HepG2 (cell line): ENCODE results near the gene GRIA3. TPM values are rescaled to one million over a fixed set of nuclear protein-coding genes. Genes with fewer than 3 reads are reported as not detected.

Experiments
- ATAC-seq: fragments of 200-7000 bp; cut with Tn5 transposase; 3 replicates; pipeline ENCODE4 v1.9.1; 2020; ENCODE audit warnings: mild to moderate bottlenecking, moderate library complexity
- BruUV-seq: library from RNA; stranded (reverse); fragments of 400-500 nt; replicated peaks from 2 replicates; lab custom pipeline; 2021; lab: Mats Ljungman, UMichigan
- CTCF ChIA-PET: fragments of 300-600 bp; formaldehyde crosslinking; extraction: SDS; loops from one replicate; lab custom pipeline; 2021; ENCODE audit warnings: low total read pairs, inconsistent platforms, low intra/inter-chr PET ratio; lab: Yijun Ruan, JAX
- POLR2A ChIA-PET: fragments of 350-600 bp; sonication (Branson Sonifier 250); formaldehyde crosslinking; loops from one replicate; lab custom pipeline; 2020; ENCODE audit warnings: antibody characterized with exemption, inconsistent platforms; lab: Yijun Ruan, JAX
- DNase-seq: peaks from one replicate; pipeline ENCODE4 v3.0.0-alpha.2; 2015; ENCODE audit warnings: low spot score
- FAIRE-seq: peaks from 3 replicates; lab custom pipeline; 2011; peaks lifted over from hg19 to GRCh38; lab: Jason Lieb, UNC
- H2AFZ ChIP-seq: one replicate; pipeline ENCODE4 v1.6.1; 2011; ENCODE audit warnings: low read length, inconsistent platforms
- H3K27ac ChIP-seq: fragments of 300-600 bp; 3 replicates; pipeline ENCODE4 v1.8.0; 2011; ENCODE audit warnings: mixed run types, mild to moderate bottlenecking, mixed read lengths, low read length, inconsistent platforms; ENCODE audit not compliant: insufficient read depth; ENCODE audit errors: extremely low read length
- H3K27me3 ChIP-seq, 2 experiments: fragments of 200-600 bp in 1 of 2; 2 replicates in 1 of 2; 3 replicates in 1 of 2; pipeline versions ENCODE4 v1.6.0 to v1.8.0; 2011; ENCODE audit warnings: low read length in 2 of 2, mild to moderate bottlenecking in 2 of 2, moderate library complexity in 2 of 2, inconsistent platforms in 1 of 2; ENCODE audit not compliant: insufficient read depth in 2 of 2, control insufficient read depth in 1 of 2
- H3K36me3 ChIP-seq, 2 experiments: fragments of 200-600 bp in 1 of 2; replicated peaks in 1 of 2; 2 replicates in 1 of 2; 3 replicates in 1 of 2; pipeline versions ENCODE4 v1.5.1 to v1.8.0; 2011; ENCODE audit warnings: low read length in 2 of 2, inconsistent platforms in 1 of 2; ENCODE audit not compliant: insufficient read depth in 2 of 2, control insufficient read depth in 1 of 2
- H3K4me1 ChIP-seq: 2 replicates; pipeline ENCODE4 v1.5.1; 2012; ENCODE audit warnings: low read length, inconsistent platforms; ENCODE audit not compliant: insufficient read depth
- H3K4me2 ChIP-seq: 2 replicates; pipeline ENCODE4 v1.6.0; 2011; ENCODE audit warnings: low read depth, low read length, inconsistent platforms
- H3K4me3 ChIP-seq, 3 experiments: fragments of 200-600 bp in 1 of 3; sonication (generic), shearing (Covaris generic) in 1 of 3; replicated peaks in 1 of 3; 2 replicates each; pipeline ENCODE4 v1.5.1; 2011 to 2016; ENCODE audit warnings: low read length in 3 of 3, inconsistent platforms in 2 of 3, low read depth in 2 of 3, mild to moderate bottlenecking in 2 of 3, control low read depth in 1 of 3, mixed read lengths in 1 of 3; ENCODE audit not compliant: insufficient read depth in 1 of 3
- H3K79me2 ChIP-seq: one replicate; pipeline ENCODE4 v1.6.1; 2011; ENCODE audit warnings: low read length, inconsistent platforms; ENCODE audit not compliant: insufficient read depth
- H3K9ac ChIP-seq: 2 replicates; pipeline ENCODE4 v1.6.0; 2011; ENCODE audit warnings: mild to moderate bottlenecking, low read depth, low read length, inconsistent platforms; ENCODE audit not compliant: insufficient read depth
- H3K9me3 ChIP-seq: 2 replicates; pipeline ENCODE4 v1.5.1; 2012; ENCODE audit warnings: mild to moderate bottlenecking, low read length
- H4K20me1 ChIP-seq: 2 replicates; pipeline ENCODE4 v1.6.0; 2011; ENCODE audit warnings: inconsistent platforms, mild to moderate bottlenecking, low read length, moderate library complexity; ENCODE audit not compliant: insufficient read depth
- ATF7 ChIP-seq, 2 experiments: fragments of 450-650 bp in 1 of 2; sonication (generic) in 1 of 2; formaldehyde crosslinking in 1 of 2; IDR thresholded peaks; 2 replicates each; pipeline versions ENCODE4 v1.4.0 to v1.6.1; 2016 to 2020; ENCODE audit warnings: antibody characterized with exemption in 1 of 2, mild to moderate bottlenecking in 1 of 2, missing genetic modification reagents in 1 of 2
- CENPX ChIP-seq: sonication (generic); formaldehyde crosslinking; IDR thresholded peaks from 2 replicates; pipeline ENCODE4 v1.9.0; 2021; ENCODE audit warnings: mild to moderate bottlenecking, missing genetic modification reagents, moderate library complexity
- HDAC6 ChIP-seq: fragments of 200-600 bp; sonication (generic); IDR thresholded peaks from 2 replicates; pipeline ENCODE4 v1.7.0; 2017; ENCODE audit warnings: mild to moderate bottlenecking, antibody characterized with exemption, low read length, low read depth
- MED1 ChIP-seq: sonication (generic); formaldehyde crosslinking; IDR thresholded peaks from 2 replicates; pipeline ENCODE4 v1.4.0; 2020; ENCODE audit warnings: missing genetic modification reagents
- MYC ChIP-seq: sonication (generic); formaldehyde crosslinking; IDR thresholded peaks from 2 replicates; pipeline ENCODE4 v1.9.0; 2021; ENCODE audit warnings: missing genetic modification reagents, borderline replicate concordance
- TMF1 ChIP-seq: sonication (generic); formaldehyde crosslinking; IDR thresholded peaks from 2 replicates; pipeline ENCODE4 v1.8.1; 2022; ENCODE audit warnings: low read depth, missing genetic modification reagents
- ZBTB49 ChIP-seq: sonication (generic); formaldehyde crosslinking; IDR thresholded peaks from 2 replicates; pipeline ENCODE4 v1.4.0; 2020; ENCODE audit warnings: missing genetic modification reagents, borderline replicate concordance
- ZNF614 ChIP-seq: IDR thresholded peaks from 2 replicates; pipeline ENCODE4 v1.6.1; 2018; ENCODE audit warnings: missing biosample characterization, missing genetic modification reagents, inconsistent platforms, borderline replicate concordance
- ZUFSP ChIP-seq: sonication (generic); formaldehyde crosslinking; IDR thresholded peaks from 2 replicates; pipeline ENCODE4 v1.9.0; 2021; ENCODE audit warnings: missing genetic modification reagents, mild to moderate bottlenecking, borderline replicate concordance
- WGBS: methylation state at CpG from one replicate; pipeline ENCODE4 v1.1.6; 2017; ENCODE audit warnings: low lambda C conversion rate; 5-methylcytosine and 5-hydroxymethylcytosine counted together
- in situ Hi-C: cut with HindIII; loops from 2 replicates; pipeline ENCODE4 v1.10.0; 2017; ENCODE audit warnings: low pct_unique_long_range_greater_than_20kb; ENCODE audit not compliant: extremely low pct_ligation_motif_present
- intact Hi-C: fragments of 100-400 bp; cut with micrococcal nuclease; formaldehyde crosslinking; loops from one replicate; pipeline ENCODE4 v1.10.0; 2022; ENCODE audit not compliant: unreplicated experiment
- polyA plus RNA-seq, 8 experiments: library from polyadenylated mRNA; depleted of rRNA in 3 of 8; stranded (reverse) in 7 of 8; unstranded in 1 of 8; fragments of >200 nt; fragmentation: Illumina TruSeq in 4 of 8; extraction: Trizol in 4 of 8; gene quantifications; 2 replicates each; pipeline versions ENCODE4 v1.2.1 to v1.2.3, GENCODE V29; 2011 to 2016; ENCODE audit warnings: low read depth in 4 of 8, missing spikeins in 1 of 8, mixed read lengths in 1 of 8; ENCODE audit not compliant: insufficient read depth in 1 of 8
- total RNA-seq, 5 experiments: library from RNA; depleted of rRNA; stranded (reverse); fragments of >200 nt; fragmentation: Illumina TruSeq; extraction: Trizol; gene quantifications; 2 replicates each; pipeline ENCODE4 v1.2.3, GENCODE V29; 2016; ENCODE audit warnings: low read depth in 1 of 5

GRIA3 gene
- total and polyA plus RNA-seq, 2 of the 13 experiments (the other 11 are each of a cell fraction or from before 2014, with no cell fraction given) = not detected

- TF ChIP-seq ZNF614 (no peak), CENPX (CRISPR knock-in tag) (no peak), MED1 (CRISPR knock-in tag) (no peak)
These were observed 173.9 kb downstream of the GRIA3 start (continued) for GRCh38 chrX:123357941-123358340.

GRCh38 chrX:123358457-123358856, 174.4 kb downstream of the GRIA3 start:
- no peak overlapping the region for H3K27ac ChIP-seq
- CTCF ChIA-PET = no interaction called here
- no peaks in the 10 kb centered on the region for H3K9me3 ChIP-seq
- POLR2A ChIA-PET = no interaction called here
- in situ Hi-C loops (no loop called here), intact Hi-C loops (no loop called here)
- TF ChIP-seq MYC (CRISPR knock-in tag) (no peak), HDAC6 (no peak), ZBTB49 (CRISPR knock-in tag) (no peak), ATF7 (IDR thresholded peaks at IDR 0.05) (peak; percentile 63; the same call in 1 of the 2 replicates), ATF7 (CRISPR knock-in tag; IDR thresholded peaks at IDR 0.05) (no peak), ZUFSP (no peak), TMF1 (no peak)
- H4K20me1 ChIP-seq = no peaks in the 10 kb centered on the region
- H3K79me2 ChIP-seq = no peaks in the 10 kb centered on the region
- H3K4me1 ChIP-seq = no peaks in the 10 kb centered on the region
- no peaks in the 10 kb centered on the region for H3K36me3 ChIP-seq
- no peaks in the 10 kb centered on the region for H3K27me3 ChIP-seq
- H2AFZ ChIP-seq = no peak overlapping the region
- no TSS peak for BruUV-seq
- 0% methylated on average over 4 of the region's 4 CpGs for WGBS
- ATAC-seq (no peak), DNase-seq (no peak), FAIRE-seq (no peak)
- H3K9ac ChIP-seq = no peak overlapping the region
- no peak overlapping the region for H3K4me2 ChIP-seq
- no peak overlapping the region for H3K4me3 ChIP-seq
